ENCODE data around the gene EPS8L2. TPM values are rescaled to one million over a fixed set of nuclear protein-coding genes. Genes with fewer than 3 reads are reported as not detected.

Gene EPS8L2
- total and polyA plus RNA-seq, 2 of the 13 experiments (the other 11 are each of a cell fraction or from before 2014, with no cell fraction given) = 89.3 to 416 TPM

- TF ChIP-seq SNAPC4 (CRISPR knock-in tag; IDR thresholded peaks at IDR 0.05) = no peak
- no peak for TF ChIP-seq ZZZ3 (CRISPR knock-in tag; IDR thresholded peaks at IDR 0.05; ENCODE audit: borderline replicate concordance)
- TF ChIP-seq ZNF780A (CRISPR knock-in tag; IDR thresholded peaks at IDR 0.05) = no peak
- no peak for TF ChIP-seq ETV5 (CRISPR knock-in tag; IDR thresholded peaks at IDR 0.05; ENCODE audit: borderline replicate concordance)
- no peak for TF ChIP-seq MTERF4 (CRISPR knock-in tag; IDR thresholded peaks at IDR 0.05)
- TF ChIP-seq TCF7L2 (IDR thresholded peaks at IDR 0.05; ENCODE audit: low read depth, low read length) = no peak
- no peak for TF ChIP-seq BCLAF1 (IDR thresholded peaks at IDR 0.05)
- no peak; the same call in 1 of the 2 replicates for TF ChIP-seq FOXO1 (CRISPR knock-in tag; IDR thresholded peaks at IDR 0.05)
- TF ChIP-seq CCDC6 (CRISPR knock-in tag; IDR thresholded peaks at IDR 0.05) = no peak
- TF ChIP-seq TEAD2 (CRISPR knock-in tag; IDR thresholded peaks at IDR 0.05) = no peak
- no peak for TF ChIP-seq JUNB (CRISPR knock-in tag; IDR thresholded peaks at IDR 0.05; ENCODE audit: borderline replicate concordance)
- TF ChIP-seq NR2C2 (CRISPR knock-in tag; IDR thresholded peaks at IDR 0.05; ENCODE audit: borderline replicate concordance) = peak; percentile 7; the same call in 1 of the 2 replicates
- no peak for TF ChIP-seq ZBTB49 (CRISPR knock-in tag; IDR thresholded peaks at IDR 0.05; ENCODE audit: borderline replicate concordance)
- no peak for TF ChIP-seq CHD4 (IDR thresholded peaks at IDR 0.05; ENCODE audit: borderline replicate concordance, low read length)
- TF ChIP-seq E2F5 (CRISPR knock-in tag; conservative IDR thresholded peaks at IDR 0.05) = no peak
- no peak for TF ChIP-seq ZNF367 (CRISPR knock-in tag; IDR thresholded peaks at IDR 0.05; ENCODE audit: borderline replicate concordance)
- no peak for TF ChIP-seq ZNF775 (CRISPR knock-in tag; IDR thresholded peaks at IDR 0.05; ENCODE audit: borderline replicate concordance)
These were observed 70.7 kb downstream of the EPS8L2 start (continued) for GRCh38 chr11:776561-777287.

Data from HepG2 (cell line).